Activated T-cell treated with anti-CD3 and anti-CD28 coated beads, Interleukin-2, amount 50 U/mL, for 24 hours (primary cell): Measurements from ENCODE around the gene ATP11A.
"Not testable (repeated sequence)": the region's sequence is repeated elsewhere in the genome, so short reads cannot be mapped to it uniquely, and the experiment has no call there.

ENCODE experiments used
- DNase-seq: peaks from one replicate; pipeline ENCODE4 v3.0.0-alpha.2; 2020
- H3K27ac Mint-ChIP-seq: 2 replicates; pipeline ENCODE4 v1.8.0; 2020; ENCODE audit warnings: mild to moderate bottlenecking, mixed read lengths
- H3K27me3 Mint-ChIP-seq: 2 replicates; pipeline ENCODE4 v1.8.0; 2020; ENCODE audit warnings: mixed read lengths
- H3K36me3 Mint-ChIP-seq: 2 replicates; pipeline ENCODE4 v1.8.0; 2020; ENCODE audit warnings: low read depth, mixed read lengths
- H3K4me1 Mint-ChIP-seq: 2 replicates; pipeline ENCODE4 v1.8.0; 2020; ENCODE audit warnings: low read depth, mixed read lengths
- H3K4me3 Mint-ChIP-seq: 2 replicates; pipeline ENCODE4 v1.8.0; 2020; ENCODE audit warnings: mild to moderate bottlenecking, moderate library complexity, mixed read lengths
- H3K9me3 Mint-ChIP-seq: 2 replicates; pipeline ENCODE4 v1.8.0; 2020; ENCODE audit warnings: mixed read lengths

The ATP11A gene

DNA sequence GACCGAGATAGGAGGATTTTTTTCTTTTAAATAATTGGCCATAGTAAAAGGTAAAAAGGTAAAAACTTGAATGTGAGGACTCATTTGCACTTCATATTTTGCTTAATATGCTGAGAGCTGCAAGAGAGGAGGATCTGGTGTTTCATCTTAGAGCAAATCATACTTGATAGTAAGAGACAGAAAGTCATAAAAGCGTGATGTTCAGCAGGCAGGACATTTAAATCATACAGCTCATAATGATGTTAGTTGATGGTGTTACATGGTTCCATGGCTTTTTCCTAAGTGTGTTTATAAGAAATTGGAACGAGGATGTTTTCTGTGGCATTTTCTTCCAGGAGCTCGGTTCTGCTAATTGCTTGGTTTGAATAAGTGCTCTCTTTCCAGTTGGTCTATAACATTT, 16.3 kb downstream of the ATP11A start:
- H3K27me3 Mint-ChIP-seq, result no peaks in the 10 kb centered on the region
- H3K4me3 Mint-ChIP-seq, result no peak overlapping the region
- peaks cover 13% of the 10 kb centered on the region for H3K36me3 Mint-ChIP-seq
- no peak overlapping the region for H3K27ac Mint-ChIP-seq
- no peaks in the 10 kb centered on the region for H3K9me3 Mint-ChIP-seq
- DNase-seq, result no peak
- peaks cover 48% of the 10 kb centered on the region for H3K4me1 Mint-ChIP-seq

DNA sequence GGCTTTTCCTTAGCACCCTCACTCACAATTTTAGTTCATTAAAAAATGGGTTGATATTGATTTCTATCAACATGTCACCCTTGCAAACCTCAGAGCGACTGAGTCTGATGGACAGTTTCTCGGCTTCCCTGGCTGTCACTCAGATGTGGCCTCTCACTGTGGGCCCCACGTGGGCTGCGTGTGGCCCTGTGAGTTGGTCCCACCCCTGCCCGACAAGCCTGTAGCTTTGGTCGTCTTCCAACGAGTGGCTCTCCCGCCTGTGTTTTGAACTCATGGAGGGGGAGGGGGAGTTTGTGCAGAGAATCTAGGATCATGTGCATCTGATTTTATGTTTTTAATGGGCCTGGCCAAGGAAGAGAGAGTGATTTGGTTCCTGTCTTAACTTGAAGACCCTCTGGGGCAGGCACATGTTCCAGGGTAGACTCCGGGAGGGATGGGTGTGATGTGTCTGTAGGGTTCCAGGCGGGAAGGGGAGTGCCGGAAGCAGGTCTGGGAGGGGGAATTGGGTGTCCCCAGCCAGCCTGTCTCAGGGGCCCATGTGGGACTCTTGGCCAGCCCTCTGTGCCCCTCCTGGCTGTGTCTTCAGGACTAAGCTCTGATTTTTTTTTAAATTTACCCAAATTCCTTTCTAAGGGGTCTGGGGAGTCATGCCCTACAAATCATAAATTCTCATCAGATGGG, 18.9 kb downstream of the ATP11A start:
- Mint-ChIP-seq H3K9me3 (no peaks in the 10 kb centered on the region), H3K4me3 (no peak overlapping the region), H3K27me3 (no peaks in the 10 kb centered on the region), H3K4me1 (peaks cover 49% of the 10 kb centered on the region), H3K36me3 (peaks cover 7% of the 10 kb centered on the region), H3K27ac (no peak overlapping the region)
- no peak for DNase-seq

- peaks cover 43% of the 10 kb centered on the region for H3K4me1 Mint-ChIP-seq
- not testable (repeated sequence) for H3K36me3 Mint-ChIP-seq, DNase-seq, H3K4me3 Mint-ChIP-seq, H3K27me3 Mint-ChIP-seq, H3K9me3 Mint-ChIP-seq, H3K27ac Mint-ChIP-seq
Measured at GRCh38 chr13:112709316-112709715, 19.5 kb downstream of the ATP11A start.

DNA sequence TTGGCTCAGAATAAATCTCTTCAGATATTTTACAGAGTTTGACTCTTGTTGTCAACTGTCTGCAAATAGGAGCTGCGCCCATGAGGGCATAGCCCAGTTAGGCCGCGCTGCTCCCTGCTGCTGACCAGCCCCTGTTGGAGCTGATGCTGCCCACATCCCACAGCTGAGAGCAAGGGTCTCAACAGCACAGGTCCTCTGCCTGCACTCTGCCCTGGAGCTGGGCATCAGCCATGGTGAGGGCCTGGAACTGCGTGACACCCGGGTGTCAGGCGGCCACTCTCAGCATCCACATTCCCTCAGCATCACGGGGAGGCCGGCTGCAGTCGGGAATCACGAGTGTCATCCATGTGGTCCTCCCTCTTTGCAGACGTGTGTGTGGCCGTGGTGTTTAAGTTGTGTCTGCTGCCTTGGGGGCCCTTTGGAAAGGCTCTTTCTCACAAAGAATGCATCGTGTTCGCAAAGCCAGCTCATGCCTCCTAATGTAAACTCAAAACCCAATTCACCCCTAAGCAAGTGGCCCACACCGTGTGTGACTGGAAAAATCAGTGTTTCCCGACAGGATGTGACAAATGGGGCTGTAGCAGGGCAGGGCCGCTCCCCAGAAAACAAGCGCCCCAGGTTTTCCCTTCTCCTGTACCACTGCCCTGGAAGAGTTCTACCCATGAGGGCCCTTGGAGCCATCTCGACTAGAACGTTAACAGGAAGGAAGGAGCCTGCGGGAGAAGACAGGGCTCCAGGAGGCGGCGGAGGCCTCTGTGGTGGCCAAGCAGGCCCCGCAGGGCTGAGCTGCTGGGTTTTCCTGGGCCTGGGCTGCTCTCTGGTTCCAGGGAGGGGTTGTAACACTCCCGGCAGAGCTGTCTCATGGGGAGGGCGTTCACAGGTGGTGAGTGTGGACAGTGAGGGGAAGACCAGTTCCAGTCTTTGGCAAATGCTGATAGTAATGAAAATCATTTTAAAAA, 20.3 kb downstream of the ATP11A start:
- no peak overlapping the region for H3K4me3 Mint-ChIP-seq
- no peak overlapping the region for H3K27ac Mint-ChIP-seq
- H3K4me1 Mint-ChIP-seq, result peaks cover 40% of the 10 kb centered on the region
- H3K27me3 Mint-ChIP-seq, result no peaks in the 10 kb centered on the region
- H3K9me3 Mint-ChIP-seq, result no peaks in the 10 kb centered on the region
- H3K36me3 Mint-ChIP-seq, result peaks cover 7% of the 10 kb centered on the region
- no peak for DNase-seq

DNA sequence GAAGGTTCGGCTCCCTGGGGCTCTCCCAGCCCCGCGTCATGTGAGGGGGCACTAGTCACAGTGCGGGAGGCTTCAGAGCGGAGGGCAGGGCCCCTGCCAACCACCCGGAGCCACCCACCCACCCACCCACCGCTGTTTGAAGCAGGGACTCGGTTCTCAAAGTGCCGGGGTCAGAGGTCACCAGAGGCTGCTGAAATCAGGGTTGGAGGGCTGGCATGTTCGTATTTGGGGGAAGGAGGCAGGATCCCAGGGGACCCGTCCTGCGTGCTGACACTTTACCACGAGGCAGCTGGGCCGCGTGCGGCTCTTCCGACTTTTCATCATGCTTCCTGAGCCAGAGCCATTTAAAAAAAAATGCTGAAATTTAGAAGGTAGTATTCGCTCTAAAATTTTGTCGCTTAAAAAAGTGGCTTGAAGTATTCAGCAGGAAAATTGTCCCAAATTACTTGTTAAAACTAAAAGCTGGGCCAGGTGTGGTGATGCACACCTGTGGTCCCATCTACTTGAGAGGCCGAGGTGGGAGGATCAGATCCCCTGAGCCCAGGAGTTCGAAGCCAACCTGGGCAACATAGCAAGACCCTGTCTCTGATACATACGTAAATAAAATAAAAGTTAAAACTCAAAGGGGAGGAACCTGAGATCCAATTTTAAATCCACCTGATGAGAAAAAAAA, 21.2 kb downstream of the ATP11A start:
- H3K27ac Mint-ChIP-seq, result no peak overlapping the region
- H3K4me1 Mint-ChIP-seq, result peaks cover 40% of the 10 kb centered on the region
- no peaks in the 10 kb centered on the region for H3K9me3 Mint-ChIP-seq
- no peak overlapping the region for H3K4me3 Mint-ChIP-seq
- peaks cover 9% of the 10 kb centered on the region for H3K36me3 Mint-ChIP-seq
- no peak for DNase-seq
- H3K27me3 Mint-ChIP-seq, result no peaks in the 10 kb centered on the region

- Mint-ChIP-seq H3K4me1 (peaks cover 40% of the 10 kb centered on the region), H3K27ac (peak overlapping the region; percentile 40)
- no peak for DNase-seq
Measured at GRCh38 chr13:112711528-112712265, 21.9 kb downstream of the ATP11A start.

GRCh38 chr13:112712451-112713207, 22.8 kb downstream of the ATP11A start:
- Mint-ChIP-seq H3K4me3 (no peak overlapping the region), H3K9me3 (no peaks in the 10 kb centered on the region), H3K4me1 (peaks cover 45% of the 10 kb centered on the region), H3K27ac (no peak overlapping the region), H3K36me3 (peaks cover 13% of the 10 kb centered on the region), H3K27me3 (no peaks in the 10 kb centered on the region)
- DNase-seq, result no peak

More at GRCh38 chr13:112711528-112712265, 21.9 kb downstream of the ATP11A start:
- H3K27me3 Mint-ChIP-seq, result no peaks in the 10 kb centered on the region
- peaks cover 9% of the 10 kb centered on the region for H3K36me3 Mint-ChIP-seq
- no peak overlapping the region for H3K4me3 Mint-ChIP-seq
- H3K9me3 Mint-ChIP-seq, result no peaks in the 10 kb centered on the region

DNA sequence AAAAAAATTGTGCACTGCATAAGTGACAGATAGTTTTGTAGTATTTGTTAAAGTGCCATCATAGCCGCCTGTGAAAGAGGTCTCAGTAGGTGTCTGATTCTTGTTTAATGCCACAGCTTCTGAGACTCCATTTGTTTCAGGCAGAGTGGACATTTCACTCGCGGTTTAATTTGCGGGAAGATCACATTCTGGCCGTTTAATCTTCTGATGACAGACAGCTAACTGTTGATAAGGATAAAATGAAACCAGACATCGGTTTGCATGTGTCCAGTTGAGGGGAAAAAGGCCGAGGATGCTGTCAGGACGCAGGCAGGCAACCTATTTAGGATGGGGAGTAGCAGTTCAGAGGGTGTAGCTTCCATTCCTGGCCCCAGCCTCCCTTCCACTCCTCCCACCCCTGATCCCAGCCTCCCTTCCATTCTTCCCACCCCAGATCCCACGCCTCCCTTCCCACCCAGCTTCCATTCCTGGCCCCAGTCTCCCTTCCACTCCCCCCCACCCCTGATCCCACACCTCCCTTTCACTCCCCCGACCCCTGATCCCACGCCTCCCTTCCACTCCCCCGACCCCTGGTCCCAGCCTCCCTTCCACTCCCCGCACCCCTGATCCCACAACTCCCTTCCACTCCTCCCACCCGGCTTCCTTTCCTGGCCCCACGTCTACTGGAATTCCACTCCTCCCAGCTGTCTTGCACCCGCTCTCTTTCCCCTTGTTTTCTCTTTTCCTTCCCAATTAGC, 23.8 kb downstream of the ATP11A start:
- Mint-ChIP-seq H3K27me3 (no peaks in the 10 kb centered on the region), H3K9me3 (no peaks in the 10 kb centered on the region), H3K4me3 (no peak overlapping the region), H3K36me3 (peaks cover 9% of the 10 kb centered on the region), H3K27ac (no peak overlapping the region), H3K4me1 (peaks cover 44% of the 10 kb centered on the region)
- no peak for DNase-seq

GRCh38 chr13:112714376-112715174, 24.7 kb downstream of the ATP11A start:
- Mint-ChIP-seq H3K27ac (peak overlapping the region; percentile 9), H3K9me3 (no peaks in the 10 kb centered on the region), H3K4me1 (peaks cover 47% of the 10 kb centered on the region), H3K4me3 (no peak overlapping the region), H3K36me3 (peaks cover 12% of the 10 kb centered on the region), H3K27me3 (no peaks in the 10 kb centered on the region)
- peak; percentile 25 for DNase-seq

- H3K27me3 Mint-ChIP-seq, result no peaks in the 10 kb centered on the region
- H3K4me1 Mint-ChIP-seq, result peaks cover 46% of the 10 kb centered on the region
- H3K36me3 Mint-ChIP-seq, result peaks cover 12% of the 10 kb centered on the region
- no peak overlapping the region for H3K27ac Mint-ChIP-seq
- H3K4me3 Mint-ChIP-seq, result no peak overlapping the region
- no peaks in the 10 kb centered on the region for H3K9me3 Mint-ChIP-seq
- DNase-seq, result peak; percentile 0
Measured at GRCh38 chr13:112715210-112715609, 25.4 kb downstream of the ATP11A start.

GRCh38 chr13:112715715-112716460, 26.1 kb downstream of the ATP11A start:
- Mint-ChIP-seq H3K36me3 (peaks cover 12% of the 10 kb centered on the region), H3K27ac (no peak overlapping the region)

GRCh38 chr13:112716461-112716820, 26.6 kb downstream of the ATP11A start:
- DNase-seq, result no peak
- no peak overlapping the region for H3K27ac Mint-ChIP-seq
- no peaks in the 10 kb centered on the region for H3K9me3 Mint-ChIP-seq

More at GRCh38 chr13:112715715-112716460, 26.1 kb downstream of the ATP11A start:
- H3K4me3 Mint-ChIP-seq, result no peak overlapping the region
- no peak for DNase-seq
- H3K27me3 Mint-ChIP-seq, result no peaks in the 10 kb centered on the region
- no peaks in the 10 kb centered on the region for H3K9me3 Mint-ChIP-seq
- peaks cover 47% of the 10 kb centered on the region for H3K4me1 Mint-ChIP-seq

More at GRCh38 chr13:112716461-112716820, 26.6 kb downstream of the ATP11A start:
- H3K36me3 Mint-ChIP-seq, result peaks cover 12% of the 10 kb centered on the region
- H3K4me3 Mint-ChIP-seq, result no peak overlapping the region
- no peaks in the 10 kb centered on the region for H3K27me3 Mint-ChIP-seq
- peaks cover 46% of the 10 kb centered on the region for H3K4me1 Mint-ChIP-seq
